H9 (cell line): Measurements from ENCODE around the gene TMOD1. TPM values are rescaled to one million over a fixed set of nuclear protein-coding genes. Genes with fewer than 3 reads are reported as not detected.

ENCODE experiments used
- DNase-seq: peaks from one replicate; pipeline ENCODE4 v3.0.0-alpha.2; 2017
- H2AFZ ChIP-seq: one replicate; pipeline ENCODE4 v1.6.1; 2013; ENCODE audit warnings: mild to moderate bottlenecking, low read length, control low read depth, moderate library complexity
- H2AK5ac ChIP-seq: 2 replicates; pipeline ENCODE4 v1.6.1; 2013; ENCODE audit warnings: low read length, control low read depth, mixed read lengths; ENCODE audit not compliant: insufficient read length
- H2BK120ac ChIP-seq: one replicate; pipeline ENCODE4 v1.6.1; 2013; ENCODE audit warnings: low read depth, mild to moderate bottlenecking, low read length, control low read depth, inconsistent platforms; ENCODE audit not compliant: poor library complexity, severe bottlenecking
- H2BK12ac ChIP-seq: 2 replicates; pipeline ENCODE4 v1.6.1; 2013; ENCODE audit warnings: low read length, control low read depth, mixed read lengths, low read depth; ENCODE audit not compliant: insufficient read length
- H2BK15ac ChIP-seq: 2 replicates; pipeline ENCODE4 v1.6.1; 2013; ENCODE audit warnings: low read depth, low read length, control low read depth
- H2BK20ac ChIP-seq: one replicate; pipeline ENCODE4 v1.6.1; 2013; ENCODE audit warnings: low read depth, mild to moderate bottlenecking, low read length, control low read depth, inconsistent platforms; ENCODE audit not compliant: poor library complexity, severe bottlenecking
- H2BK5ac ChIP-seq: 2 replicates; pipeline ENCODE4 v1.6.1; 2013; ENCODE audit warnings: low read length, control low read depth, mixed read lengths; ENCODE audit not compliant: insufficient read length
- H3K14ac ChIP-seq: 2 replicates; pipeline ENCODE4 v1.6.1; 2013; ENCODE audit warnings: low read length, control low read depth; ENCODE audit not compliant: insufficient read depth
- H3K18ac ChIP-seq: 2 replicates; pipeline ENCODE4 v1.6.1; 2013; ENCODE audit warnings: low read depth, mild to moderate bottlenecking, mixed read lengths, low read length, control low read depth; ENCODE audit not compliant: insufficient read length
- H3K23ac ChIP-seq: 2 replicates; pipeline ENCODE4 v1.6.1; 2013; ENCODE audit warnings: low read length, control low read depth, mixed read lengths, low read depth; ENCODE audit not compliant: insufficient read length
- H3K23me2 ChIP-seq: 2 replicates; pipeline ENCODE4 v1.6.1; 2013; ENCODE audit warnings: low read depth, mild to moderate bottlenecking, mixed read lengths, low read length, control low read depth; ENCODE audit not compliant: insufficient read length, poor library complexity, severe bottlenecking
- H3K27ac ChIP-seq: 2 replicates; pipeline ENCODE4 v1.5.1; 2013; ENCODE audit warnings: low read length, control low read depth, mixed read lengths, low read depth; ENCODE audit not compliant: insufficient read length
- H3K27me3 ChIP-seq: 2 replicates; pipeline ENCODE4 v1.6.1; 2013; ENCODE audit warnings: low read length, control low read depth, inconsistent platforms; ENCODE audit not compliant: insufficient read depth
- H3K4ac ChIP-seq: 2 replicates; pipeline ENCODE4 v1.6.1; 2013; ENCODE audit warnings: low read depth, mild to moderate bottlenecking, control low read depth, inconsistent platforms, low read length, moderate library complexity
- H3K4me1 ChIP-seq: 2 replicates; pipeline ENCODE4 v1.6.1; 2013; ENCODE audit warnings: low read length, control low read depth, inconsistent platforms; ENCODE audit not compliant: insufficient read depth
- H3K4me2 ChIP-seq: 2 replicates; pipeline ENCODE4 v1.6.1; 2013; ENCODE audit warnings: low read length, control low read depth, mixed read lengths; ENCODE audit not compliant: insufficient read length, insufficient read depth
- H3K56ac ChIP-seq: 2 replicates; pipeline ENCODE4 v1.6.1; 2013; ENCODE audit warnings: low read depth, mild to moderate bottlenecking, mixed read lengths, low read length, control low read depth; ENCODE audit not compliant: insufficient read length
- H3K79me1 ChIP-seq: 2 replicates; pipeline ENCODE4 v1.6.1; 2013; ENCODE audit warnings: low read depth, mild to moderate bottlenecking, moderate library complexity, low read length, control low read depth, inconsistent platforms; ENCODE audit not compliant: insufficient read depth, poor library complexity, severe bottlenecking
- H3K79me2 ChIP-seq: 2 replicates; pipeline ENCODE4 v1.6.1; 2013; ENCODE audit warnings: low read length, control low read depth, inconsistent platforms; ENCODE audit not compliant: insufficient read depth
- H3K9ac ChIP-seq: 2 replicates; pipeline ENCODE4 v1.6.1; 2013; ENCODE audit warnings: low read length, control low read depth, mixed read lengths; ENCODE audit not compliant: insufficient read length; ENCODE audit errors: extremely low read depth
- H3K9me3 ChIP-seq: one replicate; pipeline ENCODE4 v1.6.1; 2013; ENCODE audit warnings: low read depth, low read length, inconsistent platforms; ENCODE audit not compliant: control insufficient read depth
- H3T11ph ChIP-seq: one replicate; pipeline ENCODE4 v1.6.1; 2013; ENCODE audit warnings: mild to moderate bottlenecking, low read length, control low read depth, inconsistent platforms
- H4K20me1 ChIP-seq: one replicate; pipeline ENCODE4 v1.6.1; 2013; ENCODE audit not compliant: control insufficient read depth, insufficient read length, insufficient read depth
- H4K5ac ChIP-seq: 2 replicates; pipeline ENCODE4 v1.6.1; 2013; ENCODE audit warnings: low read depth, mild to moderate bottlenecking, mixed read lengths, low read length, control low read depth; ENCODE audit not compliant: insufficient read length
- H4K8ac ChIP-seq: replicated peaks from 2 replicates; pipeline ENCODE4 v1.6.1; 2013; ENCODE audit warnings: low read length, control low read depth, mixed read lengths, low read depth; ENCODE audit not compliant: insufficient read length
- H4K91ac ChIP-seq: 2 replicates; pipeline ENCODE4 v1.6.1; 2013; ENCODE audit warnings: low read depth, mild to moderate bottlenecking, moderate library complexity, mixed read lengths, low read length, control low read depth; ENCODE audit not compliant: insufficient read length
- H3K27ac Mint-ChIP-seq, 3 experiments: 2 replicates in 2 of 3; 3 replicates in 1 of 3; pipeline ENCODE4 v1.8.0; 2020 to 2021; ENCODE audit warnings: mixed read lengths in 3 of 3, mild to moderate bottlenecking in 1 of 3, moderate library complexity in 1 of 3
- H3K27me3 Mint-ChIP-seq: 2 replicates; pipeline ENCODE4 v1.8.0; 2021; ENCODE audit warnings: low read depth, mild to moderate bottlenecking, moderate library complexity, mixed read lengths
- H3K36me3 Mint-ChIP-seq, 3 experiments: 2 replicates in 2 of 3; 3 replicates in 1 of 3; pipeline ENCODE4 v1.8.0; 2020 to 2021; ENCODE audit warnings: low read depth in 3 of 3, mixed read lengths in 3 of 3; ENCODE audit not compliant: insufficient read depth in 1 of 3
- H3K4me1 Mint-ChIP-seq, 2 experiments: 2 replicates each; pipeline ENCODE4 v1.8.0; 2020; ENCODE audit warnings: mixed read lengths in 2 of 2
- H3K4me3 Mint-ChIP-seq, 2 experiments: 2 replicates in 1 of 2; 3 replicates in 1 of 2; pipeline ENCODE4 v1.8.0; 2020 to 2021; ENCODE audit warnings: mild to moderate bottlenecking in 2 of 2, mixed read lengths in 2 of 2, moderate library complexity in 1 of 2
- H3K9me3 Mint-ChIP-seq, 2 experiments: 2 replicates in 1 of 2; 3 replicates in 1 of 2; pipeline ENCODE4 v1.8.0; 2020; ENCODE audit warnings: mild to moderate bottlenecking in 2 of 2, mixed read lengths in 2 of 2, moderate library complexity in 1 of 2
- CTCF ChIP-seq: fragments of 200-600 bp; sonication (generic); conservative IDR thresholded peaks from 3 replicates; pipeline ENCODE4 v1.8.0; 2021; ENCODE audit warnings: antibody characterized with exemption, mild to moderate bottlenecking
- WGBS: extraction: QIAGEN DNeasy Blood & Tissue Kit; methylation state at CpG from one replicate; pipeline ENCODE4 v1.1.7; 2013; ENCODE audit warnings: missing lambda C conversion rate, low lambda C conversion rate, mixed read lengths; ENCODE audit not compliant: insufficient read length; ENCODE audit errors: extremely low coverage; 5-methylcytosine and 5-hydroxymethylcytosine counted together
- total RNA-seq: library from RNA; stranded (reverse); gene quantifications from 2 replicates; pipeline ENCODE4 v1.2.1, GENCODE V29; 2021

The TMOD1 gene
- total RNA-seq, 1 experiment from 2014 or later, result 0.98 TPM

GRCh38 chr9:97553841-97554240 is 52.4 kb downstream of the TMOD1 start:
- H3K14ac ChIP-seq, result no peak overlapping the region
- H4K5ac ChIP-seq, result no peak overlapping the region
- 0 out of 2 replicates have a peak, but pooled peaks cover 7% of the 10 kb centered on the region for H3K4me1 ChIP-seq
- no peak overlapping the region for H2BK5ac ChIP-seq
- no peak overlapping the region for H3K4me2 ChIP-seq
- H3K79me1 ChIP-seq, result no peaks in the 10 kb centered on the region
- H3K18ac ChIP-seq, result no peak overlapping the region
- H4K8ac ChIP-seq, result no peak overlapping the region
- H3K27me3 ChIP-seq, result no peaks in the 10 kb centered on the region
- no peaks in the 10 kb centered on the region for H3K79me2 ChIP-seq
- H3K4me1 Mint-ChIP-seq, result peaks cover 24 to 26% of the 10 kb centered on the region in 2 experiments
- H3K27ac Mint-ChIP-seq, result no peak overlapping the region
- H3K56ac ChIP-seq, result no peak overlapping the region
- no peaks in the 10 kb centered on the region for H3K23me2 ChIP-seq
- H3K36me3 Mint-ChIP-seq, result no peaks in the 10 kb centered on the region
- H2AK5ac ChIP-seq, result no peak overlapping the region
- H3K4ac ChIP-seq, result no peak overlapping the region
- H3K27me3 Mint-ChIP-seq, result peaks cover 3% of the 10 kb centered on the region
- H3K23ac ChIP-seq, result no peak overlapping the region
- no peaks in the 10 kb centered on the region for H3K9me3 Mint-ChIP-seq
- H4K91ac ChIP-seq, result no peak overlapping the region
- TF ChIP-seq CTCF, result no peak
- no peak overlapping the region for H2BK15ac ChIP-seq
- no peak overlapping the region for H2BK12ac ChIP-seq
- H3T11ph ChIP-seq, result no peak overlapping the region
- no peak overlapping the region for H2AFZ ChIP-seq
- no peak overlapping the region for H3K9ac ChIP-seq
- no peak overlapping the region for H2BK20ac ChIP-seq
- no peaks in the 10 kb centered on the region for H4K20me1 ChIP-seq
- no CpG with 5 or more reads among the region's 5 CpGs for WGBS
- no peak overlapping the region for H2BK120ac ChIP-seq
- no peaks in the 10 kb centered on the region for H3K9me3 ChIP-seq
- H3K4me3 Mint-ChIP-seq, result no peak overlapping the region
- H3K27ac ChIP-seq, result no peak overlapping the region
- DNase-seq, result no peak
